Measurements from ENCODE around the gene PPIP5K2. TPM values are rescaled to one million over a fixed set of nuclear protein-coding genes. Genes with fewer than 3 reads are reported as not detected.
"Not testable (repeated sequence)": the region's sequence is repeated elsewhere in the genome, so short reads cannot be mapped to it uniquely, and the experiment has no call there.

The PPIP5K2 gene
- total RNA-seq, 4 donors from 2014 or later = 40.1 to 60.8 (median 57.7) TPM

DNA sequence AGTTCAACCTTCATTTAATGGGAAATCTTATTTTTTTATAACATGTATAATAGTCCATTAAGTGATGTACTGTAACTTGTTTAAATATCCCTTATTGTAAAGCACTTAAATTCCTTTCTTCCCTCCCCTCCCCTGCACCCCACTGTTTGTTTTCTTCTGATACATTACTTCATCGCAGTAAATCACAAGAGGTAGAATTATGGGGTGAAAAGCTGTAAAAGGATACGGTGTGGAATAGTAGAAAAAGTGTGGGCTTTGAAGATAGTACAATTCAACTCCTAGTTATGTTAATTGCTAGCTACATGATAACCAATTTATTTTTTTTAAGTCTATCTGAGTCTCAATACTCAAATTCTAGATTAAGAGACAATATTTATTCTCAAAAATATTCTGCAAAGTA, 96.6 kb downstream of the PPIP5K2 start:
- TF ChIP-seq, protein P1, sequence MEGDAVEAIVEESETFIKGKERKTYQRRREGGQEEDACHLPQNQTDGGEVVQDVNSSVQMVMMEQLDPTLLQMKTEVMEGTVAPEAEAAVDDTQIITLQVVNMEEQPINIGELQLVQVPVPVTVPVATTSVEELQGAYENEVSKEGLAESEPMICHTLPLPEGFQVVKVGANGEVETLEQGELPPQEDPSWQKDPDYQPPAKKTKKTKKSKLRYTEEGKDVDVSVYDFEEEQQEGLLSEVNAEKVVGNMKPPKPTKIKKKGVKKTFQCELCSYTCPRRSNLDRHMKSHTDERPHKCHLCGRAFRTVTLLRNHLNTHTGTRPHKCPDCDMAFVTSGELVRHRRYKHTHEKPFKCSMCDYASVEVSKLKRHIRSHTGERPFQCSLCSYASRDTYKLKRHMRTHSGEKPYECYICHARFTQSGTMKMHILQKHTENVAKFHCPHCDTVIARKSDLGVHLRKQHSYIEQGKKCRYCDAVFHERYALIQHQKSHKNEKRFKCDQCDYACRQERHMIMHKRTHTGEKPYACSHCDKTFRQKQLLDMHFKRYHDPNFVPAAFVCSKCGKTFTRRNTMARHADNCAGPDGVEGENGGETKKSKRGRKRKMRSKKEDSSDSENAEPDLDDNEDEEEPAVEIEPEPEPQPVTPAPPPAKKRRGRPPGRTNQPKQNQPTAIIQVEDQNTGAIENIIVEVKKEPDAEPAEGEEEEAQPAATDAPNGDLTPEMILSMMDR (IDR thresholded peaks at IDR 0.05) = no peak
- TF ChIP-seq POLR2A (IDR thresholded peaks at IDR 0.05) = no peak
- Histone ChIP-seq H3K27ac (peak overlapping the region in 1 of 3 donors; percentile 23), H3K4me3 (replicated peaks in 1 of 3) (no peak overlapping the region), H3K27me3 (no peaks in the 10 kb centered on the region), H3K9me3 (no peaks in the 10 kb centered on the region), H3K36me3 (no peaks in the 10 kb centered on the region), H3K4me1 (peaks cover 0 to 34% of the 10 kb centered on the region in 2 donors)
- intact Hi-C loops (cut with DNase I) = no loop called here
- no peak for DNase-seq
- 79 to 84% methylated on average over 2 of the region's 2 CpGs for WGBS, 2 donors

DNA sequence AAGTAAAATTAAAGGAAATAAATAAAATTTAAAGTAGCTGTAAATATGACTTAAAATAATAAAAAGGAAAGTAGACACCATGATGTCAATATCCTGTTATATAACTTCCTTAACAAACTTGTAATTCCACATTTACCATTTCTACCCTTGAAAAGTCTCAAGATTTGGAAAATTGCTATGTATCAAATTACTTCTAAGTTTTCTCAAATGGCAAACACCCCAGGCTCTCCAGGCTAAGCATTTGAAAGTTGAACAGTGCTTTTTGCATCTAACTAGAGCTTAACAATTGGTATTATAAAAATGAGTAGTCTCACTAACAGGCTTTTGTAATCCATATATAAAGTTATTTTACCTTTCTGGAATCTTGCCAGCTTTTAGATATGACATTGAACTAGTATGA, 97.0 kb downstream of the PPIP5K2 start:
- no peaks in the 10 kb centered on the region for H3K9me3 ChIP-seq
- peak overlapping the region in 2 of 3 donors; percentile 50 to 57 for H3K27ac ChIP-seq
- H3K4me1 ChIP-seq = peaks cover 0 to 38% of the 10 kb centered on the region in 2 donors
- no peaks in the 10 kb centered on the region for H3K36me3 ChIP-seq
- intact Hi-C loops (cut with DNase I) = no loop called here
- no peak for DNase-seq
- no peaks in the 10 kb centered on the region for H3K27me3 ChIP-seq
- no peak overlapping the region for H3K4me3 ChIP-seq (replicated peaks in 1 of 3)
- no peak for TF ChIP-seq POLR2A (IDR thresholded peaks at IDR 0.05)
- TF ChIP-seq, protein P1 (IDR thresholded peaks at IDR 0.05) = no peak

DNA sequence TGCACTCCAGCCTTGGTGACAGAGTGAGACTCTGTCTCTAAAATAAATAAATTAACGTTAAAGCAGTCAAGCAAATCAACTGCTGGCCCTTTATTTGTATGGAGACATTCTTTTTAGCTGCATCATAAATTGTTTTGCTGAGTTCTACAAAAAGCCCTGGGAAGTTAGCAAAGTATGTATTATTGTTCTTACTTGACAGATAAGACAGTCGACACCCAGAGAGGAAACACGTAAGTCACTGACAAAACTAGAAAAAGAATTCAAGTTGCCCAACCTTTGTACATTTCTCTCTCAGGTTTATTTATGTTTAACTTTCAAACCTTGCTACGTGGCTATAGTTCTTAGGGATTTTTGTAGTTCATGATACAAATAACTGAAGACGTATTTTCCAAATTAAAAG, 98.1 kb downstream of the PPIP5K2 start:
- intact Hi-C loops (cut with DNase I) = no loop called here
- Histone ChIP-seq H3K36me3 (no peaks in the 10 kb centered on the region), H3K4me3 (replicated peaks in 1 of 3) (no peak overlapping the region), H3K27me3 (no peaks in the 10 kb centered on the region), H3K4me1 (peaks cover 0 to 38% of the 10 kb centered on the region in 2 donors), H3K9me3 (no peaks in the 10 kb centered on the region), H3K27ac (peak overlapping the region in 2 of 3 donors; percentile 50 to 57)
- 55 to 61% methylated on average over 5 of the region's 5 CpGs for WGBS, 2 donors
- no peak for DNase-seq
- TF ChIP-seq POLR2A (IDR thresholded peaks at IDR 0.05) = no peak
- TF ChIP-seq, protein P1 (IDR thresholded peaks at IDR 0.05) = no peak

DNA sequence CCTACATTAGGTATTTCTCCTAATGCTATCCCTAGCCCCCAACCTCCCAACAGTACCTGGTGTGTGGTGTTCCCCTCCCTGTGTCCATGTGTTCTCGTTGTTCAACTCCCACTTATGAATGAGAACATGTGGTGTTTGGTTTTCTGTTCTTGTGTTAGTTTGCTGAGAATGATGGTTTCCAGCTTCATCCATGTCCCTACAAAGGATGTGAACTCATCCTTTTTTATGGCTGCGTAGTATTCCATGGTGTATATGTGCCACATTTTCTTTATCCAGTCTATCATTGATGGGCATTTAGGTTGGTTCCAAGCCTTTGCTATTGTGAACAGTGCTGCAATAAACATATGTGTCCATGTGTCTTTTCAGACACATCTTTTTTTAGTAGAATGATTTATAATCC, 99.0 kb downstream of the PPIP5K2 start:
- H3K9me3 ChIP-seq; H3K4me3 ChIP-seq (replicated peaks in 1 of 3); DNase-seq; H3K36me3 ChIP-seq; intact Hi-C loops (cut with DNase I); H3K27me3 ChIP-seq: not testable (repeated sequence)
- peaks cover 0 to 38% of the 10 kb centered on the region in 2 donors for H3K4me1 ChIP-seq
- H3K27ac ChIP-seq = peak overlapping the region in 1 of 3 donors; percentile 50
- 94 to 98% methylated on average over 2 of the region's 2 CpGs for WGBS, 2 donors

DNA sequence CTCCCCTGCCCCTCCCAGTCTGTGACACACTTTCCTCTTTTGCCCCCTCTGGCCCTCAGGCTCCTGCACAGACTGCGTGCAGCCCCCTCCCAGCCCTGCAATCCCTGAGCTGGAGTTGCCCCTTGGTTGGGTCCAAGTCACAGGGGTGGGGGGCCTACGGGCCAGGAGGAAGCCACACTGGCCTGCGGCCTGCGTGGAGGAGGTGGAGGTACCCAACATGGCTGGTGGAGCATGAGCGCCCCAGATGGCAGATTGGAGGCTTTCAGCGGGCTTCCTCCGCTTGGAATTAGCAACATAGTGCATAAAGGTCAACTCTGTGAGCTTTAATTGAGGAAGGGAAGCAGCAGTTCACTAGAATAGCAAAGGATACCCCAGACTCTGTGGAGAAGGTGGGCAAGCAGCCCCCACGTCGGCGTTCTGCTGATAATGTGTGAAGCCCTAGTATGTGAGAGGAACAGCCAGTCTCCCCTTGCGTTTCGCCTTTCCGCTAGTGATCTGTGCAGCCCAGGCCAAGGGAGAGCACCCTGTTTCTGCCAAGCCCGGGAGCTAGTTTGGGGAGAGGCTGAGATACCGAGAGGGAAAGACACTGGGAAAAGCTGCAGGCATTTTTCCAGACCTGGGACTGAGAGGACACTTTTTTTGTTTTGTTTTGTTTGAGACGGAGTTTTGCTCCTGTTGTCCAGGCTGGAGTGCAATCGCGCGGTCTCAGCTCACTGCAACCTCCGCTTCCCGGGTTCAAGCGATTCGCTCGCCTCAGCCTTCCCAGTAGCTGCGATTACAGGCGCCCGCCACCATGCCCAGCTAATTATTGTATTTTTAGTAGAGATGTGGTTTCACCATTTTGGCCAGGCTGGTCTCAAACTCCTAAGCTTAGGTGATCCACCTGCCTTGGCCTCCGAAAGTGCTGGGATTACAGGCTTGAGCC, 103.2 kb downstream of the PPIP5K2 start:
- WGBS, 2 donors = 88 to 89% methylated on average over 28 of the region's 28 CpGs
- H3K9me3 ChIP-seq = no peaks in the 10 kb centered on the region
- intact Hi-C loops (cut with DNase I) = no loop called here

More for the DNA sequence above, 103.2 kb downstream of the PPIP5K2 start:
- DNase-seq = no peak
- TF ChIP-seq, protein P1 (IDR thresholded peaks at IDR 0.05) = no peak
- Histone ChIP-seq H3K4me1 (peaks cover 0 to 19% of the 10 kb centered on the region in 2 donors), H3K36me3 (no peaks in the 10 kb centered on the region), H3K4me3 (replicated peaks in 1 of 3) (no peak overlapping the region), H3K27ac (no peak overlapping the region), H3K27me3 (no peaks in the 10 kb centered on the region)

Measured in thyroid gland (tissue), 4 donors.